GM23338 (cell line): Measurements from ENCODE around the gene NRXN2.

Source experiments
- CREB1 ChIP-seq: fragments of 250-450 bp; sonication (Bioruptor Pico); IDR thresholded peaks from 2 replicates; pipeline ENCODE4 v1.5.0; 2020; ENCODE audit warnings: low read depth, mild to moderate bottlenecking, moderate library complexity
- CTCF ChIP-seq, 2 experiments: fragments of 200-600 bp in 1 of 2; sonication (generic) in 1 of 2; conservative IDR thresholded peaks; 2 replicates each; pipeline versions ENCODE4 v1.5.1 to v1.6.1; 2016 to 2017; ENCODE audit warnings: antibody characterized with exemption in 2 of 2, low read depth in 2 of 2, mild to moderate bottlenecking in 2 of 2, moderate library complexity in 1 of 2
- EZH2 ChIP-seq: fragments of 200-600 bp; sonication (generic); IDR thresholded peaks from one replicate; pipeline ENCODE4 v1.8.0; 2017; ENCODE audit warnings: antibody characterized with exemption, mild to moderate bottlenecking, low read depth; ENCODE audit not compliant: unreplicated experiment
- EZH2phosphoT487 ChIP-seq: fragments of 200-600 bp; sonication (generic); IDR thresholded peaks from one replicate; pipeline ENCODE4 v1.8.1; 2018; ENCODE audit warnings: antibody characterized with exemption; ENCODE audit not compliant: unreplicated experiment
- JUNB ChIP-seq: IDR thresholded peaks from one replicate; pipeline ENCODE4 v1.6.1; 2016; ENCODE audit warnings: antibody characterized with exemption; ENCODE audit not compliant: unreplicated experiment
- NANOG ChIP-seq: IDR thresholded peaks from 2 replicates; pipeline ENCODE4 v1.6.1; 2016; ENCODE audit warnings: antibody characterized with exemption, borderline replicate concordance
- POLR2AphosphoS5 ChIP-seq: IDR thresholded peaks from 2 replicates; pipeline ENCODE4 v1.6.1; 2016; ENCODE audit warnings: antibody characterized with exemption, low read depth
- TF ChIP-seq, protein P1 (sequence below): IDR thresholded peaks from one replicate; pipeline ENCODE4 v1.6.1; 2018; ENCODE audit warnings: antibody characterized with exemption; ENCODE audit not compliant: unreplicated experiment
- TF ChIP-seq, protein P2 (sequence below): IDR thresholded peaks from 2 replicates; pipeline ENCODE4 v1.6.1; 2016; ENCODE audit warnings: antibody characterized with exemption

DNA sequence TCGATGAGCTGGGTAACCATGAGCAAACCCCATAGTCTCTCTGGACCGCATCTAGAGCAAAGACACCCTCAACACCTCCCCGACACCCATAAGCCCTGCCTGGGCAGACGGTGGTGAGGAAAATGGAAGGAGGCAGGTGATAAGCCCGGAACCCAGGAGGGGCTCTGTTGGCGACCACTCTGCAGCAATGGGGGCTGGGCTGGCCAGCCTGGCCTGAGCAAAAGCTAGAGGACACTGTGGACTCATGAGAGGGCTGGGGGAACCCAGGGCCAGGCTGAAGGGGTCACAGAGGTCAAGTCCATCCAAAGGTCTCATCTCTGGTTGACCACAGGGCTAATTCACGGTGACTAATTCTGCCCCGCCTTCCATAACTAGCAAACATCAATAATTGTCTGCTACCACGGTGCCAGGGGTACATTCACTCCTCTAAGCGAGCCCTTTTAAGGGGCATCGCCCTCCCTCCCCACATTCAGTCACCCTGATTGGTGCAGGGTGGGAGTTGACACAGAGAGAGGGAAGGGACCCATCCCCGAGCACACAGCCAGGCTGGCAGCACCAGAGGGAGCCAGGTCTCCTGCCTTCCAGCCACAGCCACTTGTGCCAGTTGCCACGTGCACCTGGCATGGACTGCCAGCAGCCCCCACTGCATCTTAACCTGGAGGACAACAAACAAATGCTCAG lies 32.8 kb upstream of the NRXN2 start:
- TF ChIP-seq CTCF (conservative IDR thresholded peaks at IDR 0.05; ENCODE audit: low read depth in 2 of 2) (no peak), EZH2 (no peak), JUNB (no peak), POLR2AphosphoS5 (no peak), EZH2phosphoT487 (no peak), NANOG (no peak), CREB1 (CRISPR knock-in tag) (no peak)
- TF ChIP-seq, protein P1, sequence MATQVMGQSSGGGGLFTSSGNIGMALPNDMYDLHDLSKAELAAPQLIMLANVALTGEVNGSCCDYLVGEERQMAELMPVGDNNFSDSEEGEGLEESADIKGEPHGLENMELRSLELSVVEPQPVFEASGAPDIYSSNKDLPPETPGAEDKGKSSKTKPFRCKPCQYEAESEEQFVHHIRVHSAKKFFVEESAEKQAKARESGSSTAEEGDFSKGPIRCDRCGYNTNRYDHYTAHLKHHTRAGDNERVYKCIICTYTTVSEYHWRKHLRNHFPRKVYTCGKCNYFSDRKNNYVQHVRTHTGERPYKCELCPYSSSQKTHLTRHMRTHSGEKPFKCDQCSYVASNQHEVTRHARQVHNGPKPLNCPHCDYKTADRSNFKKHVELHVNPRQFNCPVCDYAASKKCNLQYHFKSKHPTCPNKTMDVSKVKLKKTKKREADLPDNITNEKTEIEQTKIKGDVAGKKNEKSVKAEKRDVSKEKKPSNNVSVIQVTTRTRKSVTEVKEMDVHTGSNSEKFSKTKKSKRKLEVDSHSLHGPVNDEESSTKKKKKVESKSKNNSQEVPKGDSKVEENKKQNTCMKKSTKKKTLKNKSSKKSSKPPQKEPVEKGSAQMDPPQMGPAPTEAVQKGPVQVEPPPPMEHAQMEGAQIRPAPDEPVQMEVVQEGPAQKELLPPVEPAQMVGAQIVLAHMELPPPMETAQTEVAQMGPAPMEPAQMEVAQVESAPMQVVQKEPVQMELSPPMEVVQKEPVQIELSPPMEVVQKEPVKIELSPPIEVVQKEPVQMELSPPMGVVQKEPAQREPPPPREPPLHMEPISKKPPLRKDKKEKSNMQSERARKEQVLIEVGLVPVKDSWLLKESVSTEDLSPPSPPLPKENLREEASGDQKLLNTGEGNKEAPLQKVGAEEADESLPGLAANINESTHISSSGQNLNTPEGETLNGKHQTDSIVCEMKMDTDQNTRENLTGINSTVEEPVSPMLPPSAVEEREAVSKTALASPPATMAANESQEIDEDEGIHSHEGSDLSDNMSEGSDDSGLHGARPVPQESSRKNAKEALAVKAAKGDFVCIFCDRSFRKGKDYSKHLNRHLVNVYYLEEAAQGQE = no peak
- TF ChIP-seq, protein P2, sequence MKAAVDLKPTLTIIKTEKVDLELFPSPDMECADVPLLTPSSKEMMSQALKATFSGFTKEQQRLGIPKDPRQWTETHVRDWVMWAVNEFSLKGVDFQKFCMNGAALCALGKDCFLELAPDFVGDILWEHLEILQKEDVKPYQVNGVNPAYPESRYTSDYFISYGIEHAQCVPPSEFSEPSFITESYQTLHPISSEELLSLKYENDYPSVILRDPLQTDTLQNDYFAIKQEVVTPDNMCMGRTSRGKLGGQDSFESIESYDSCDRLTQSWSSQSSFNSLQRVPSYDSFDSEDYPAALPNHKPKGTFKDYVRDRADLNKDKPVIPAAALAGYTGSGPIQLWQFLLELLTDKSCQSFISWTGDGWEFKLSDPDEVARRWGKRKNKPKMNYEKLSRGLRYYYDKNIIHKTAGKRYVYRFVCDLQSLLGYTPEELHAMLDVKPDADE = no peak
